H9 (cell line): Measurements from ENCODE around the gene MBTPS1. TPM values are rescaled to one million over a fixed set of nuclear protein-coding genes. Genes with fewer than 3 reads are reported as not detected.

ENCODE experiments used
- DNase-seq: peaks from one replicate; pipeline ENCODE4 v3.0.0-alpha.2; 2017
- H2AFZ ChIP-seq: one replicate; pipeline ENCODE4 v1.6.1; 2013; ENCODE audit warnings: mild to moderate bottlenecking, low read length, control low read depth, moderate library complexity
- H2AK5ac ChIP-seq: 2 replicates; pipeline ENCODE4 v1.6.1; 2013; ENCODE audit warnings: low read length, control low read depth, mixed read lengths; ENCODE audit not compliant: insufficient read length
- H2BK120ac ChIP-seq: one replicate; pipeline ENCODE4 v1.6.1; 2013; ENCODE audit warnings: low read depth, mild to moderate bottlenecking, low read length, control low read depth, inconsistent platforms; ENCODE audit not compliant: poor library complexity, severe bottlenecking
- H2BK12ac ChIP-seq: 2 replicates; pipeline ENCODE4 v1.6.1; 2013; ENCODE audit warnings: low read length, control low read depth, mixed read lengths, low read depth; ENCODE audit not compliant: insufficient read length
- H2BK15ac ChIP-seq: 2 replicates; pipeline ENCODE4 v1.6.1; 2013; ENCODE audit warnings: low read depth, low read length, control low read depth
- H2BK20ac ChIP-seq: one replicate; pipeline ENCODE4 v1.6.1; 2013; ENCODE audit warnings: low read depth, mild to moderate bottlenecking, low read length, control low read depth, inconsistent platforms; ENCODE audit not compliant: poor library complexity, severe bottlenecking
- H2BK5ac ChIP-seq: 2 replicates; pipeline ENCODE4 v1.6.1; 2013; ENCODE audit warnings: low read length, control low read depth, mixed read lengths; ENCODE audit not compliant: insufficient read length
- H3K14ac ChIP-seq: 2 replicates; pipeline ENCODE4 v1.6.1; 2013; ENCODE audit warnings: low read length, control low read depth; ENCODE audit not compliant: insufficient read depth
- H3K18ac ChIP-seq: 2 replicates; pipeline ENCODE4 v1.6.1; 2013; ENCODE audit warnings: low read depth, mild to moderate bottlenecking, mixed read lengths, low read length, control low read depth; ENCODE audit not compliant: insufficient read length
- H3K23ac ChIP-seq: 2 replicates; pipeline ENCODE4 v1.6.1; 2013; ENCODE audit warnings: low read length, control low read depth, mixed read lengths, low read depth; ENCODE audit not compliant: insufficient read length
- H3K23me2 ChIP-seq: 2 replicates; pipeline ENCODE4 v1.6.1; 2013; ENCODE audit warnings: low read depth, mild to moderate bottlenecking, mixed read lengths, low read length, control low read depth; ENCODE audit not compliant: insufficient read length, poor library complexity, severe bottlenecking
- H3K27ac ChIP-seq: 2 replicates; pipeline ENCODE4 v1.5.1; 2013; ENCODE audit warnings: low read length, control low read depth, mixed read lengths, low read depth; ENCODE audit not compliant: insufficient read length
- H3K27me3 ChIP-seq: 2 replicates; pipeline ENCODE4 v1.6.1; 2013; ENCODE audit warnings: low read length, control low read depth, inconsistent platforms; ENCODE audit not compliant: insufficient read depth
- H3K4ac ChIP-seq: 2 replicates; pipeline ENCODE4 v1.6.1; 2013; ENCODE audit warnings: low read depth, mild to moderate bottlenecking, control low read depth, inconsistent platforms, low read length, moderate library complexity
- H3K4me1 ChIP-seq: 2 replicates; pipeline ENCODE4 v1.6.1; 2013; ENCODE audit warnings: low read length, control low read depth, inconsistent platforms; ENCODE audit not compliant: insufficient read depth
- H3K4me2 ChIP-seq: 2 replicates; pipeline ENCODE4 v1.6.1; 2013; ENCODE audit warnings: low read length, control low read depth, mixed read lengths; ENCODE audit not compliant: insufficient read length, insufficient read depth
- H3K56ac ChIP-seq: 2 replicates; pipeline ENCODE4 v1.6.1; 2013; ENCODE audit warnings: low read depth, mild to moderate bottlenecking, mixed read lengths, low read length, control low read depth; ENCODE audit not compliant: insufficient read length
- H3K79me1 ChIP-seq: 2 replicates; pipeline ENCODE4 v1.6.1; 2013; ENCODE audit warnings: low read depth, mild to moderate bottlenecking, moderate library complexity, low read length, control low read depth, inconsistent platforms; ENCODE audit not compliant: insufficient read depth, poor library complexity, severe bottlenecking
- H3K79me2 ChIP-seq: 2 replicates; pipeline ENCODE4 v1.6.1; 2013; ENCODE audit warnings: low read length, control low read depth, inconsistent platforms; ENCODE audit not compliant: insufficient read depth
- H3K9ac ChIP-seq: 2 replicates; pipeline ENCODE4 v1.6.1; 2013; ENCODE audit warnings: low read length, control low read depth, mixed read lengths; ENCODE audit not compliant: insufficient read length; ENCODE audit errors: extremely low read depth
- H3K9me3 ChIP-seq: one replicate; pipeline ENCODE4 v1.6.1; 2013; ENCODE audit warnings: low read depth, low read length, inconsistent platforms; ENCODE audit not compliant: control insufficient read depth
- H3T11ph ChIP-seq: one replicate; pipeline ENCODE4 v1.6.1; 2013; ENCODE audit warnings: mild to moderate bottlenecking, low read length, control low read depth, inconsistent platforms
- H4K20me1 ChIP-seq: one replicate; pipeline ENCODE4 v1.6.1; 2013; ENCODE audit not compliant: control insufficient read depth, insufficient read length, insufficient read depth
- H4K5ac ChIP-seq: 2 replicates; pipeline ENCODE4 v1.6.1; 2013; ENCODE audit warnings: low read depth, mild to moderate bottlenecking, mixed read lengths, low read length, control low read depth; ENCODE audit not compliant: insufficient read length
- H4K8ac ChIP-seq: replicated peaks from 2 replicates; pipeline ENCODE4 v1.6.1; 2013; ENCODE audit warnings: low read length, control low read depth, mixed read lengths, low read depth; ENCODE audit not compliant: insufficient read length
- H4K91ac ChIP-seq: 2 replicates; pipeline ENCODE4 v1.6.1; 2013; ENCODE audit warnings: low read depth, mild to moderate bottlenecking, moderate library complexity, mixed read lengths, low read length, control low read depth; ENCODE audit not compliant: insufficient read length
- H3K27ac Mint-ChIP-seq, 3 experiments: 2 replicates in 2 of 3; 3 replicates in 1 of 3; pipeline ENCODE4 v1.8.0; 2020 to 2021; ENCODE audit warnings: mixed read lengths in 3 of 3, mild to moderate bottlenecking in 1 of 3, moderate library complexity in 1 of 3
- H3K27me3 Mint-ChIP-seq: 2 replicates; pipeline ENCODE4 v1.8.0; 2021; ENCODE audit warnings: low read depth, mild to moderate bottlenecking, moderate library complexity, mixed read lengths
- H3K36me3 Mint-ChIP-seq, 3 experiments: 2 replicates in 2 of 3; 3 replicates in 1 of 3; pipeline ENCODE4 v1.8.0; 2020 to 2021; ENCODE audit warnings: low read depth in 3 of 3, mixed read lengths in 3 of 3; ENCODE audit not compliant: insufficient read depth in 1 of 3
- H3K4me1 Mint-ChIP-seq, 2 experiments: 2 replicates each; pipeline ENCODE4 v1.8.0; 2020; ENCODE audit warnings: mixed read lengths in 2 of 2
- H3K4me3 Mint-ChIP-seq, 2 experiments: 2 replicates in 1 of 2; 3 replicates in 1 of 2; pipeline ENCODE4 v1.8.0; 2020 to 2021; ENCODE audit warnings: mild to moderate bottlenecking in 2 of 2, mixed read lengths in 2 of 2, moderate library complexity in 1 of 2
- H3K9me3 Mint-ChIP-seq, 2 experiments: 2 replicates in 1 of 2; 3 replicates in 1 of 2; pipeline ENCODE4 v1.8.0; 2020; ENCODE audit warnings: mild to moderate bottlenecking in 2 of 2, mixed read lengths in 2 of 2, moderate library complexity in 1 of 2
- CTCF ChIP-seq: fragments of 200-600 bp; sonication (generic); conservative IDR thresholded peaks from 3 replicates; pipeline ENCODE4 v1.8.0; 2021; ENCODE audit warnings: antibody characterized with exemption, mild to moderate bottlenecking
- WGBS: extraction: QIAGEN DNeasy Blood & Tissue Kit; methylation state at CpG from one replicate; pipeline ENCODE4 v1.1.7; 2013; ENCODE audit warnings: missing lambda C conversion rate, low lambda C conversion rate, mixed read lengths; ENCODE audit not compliant: insufficient read length; ENCODE audit errors: extremely low coverage; 5-methylcytosine and 5-hydroxymethylcytosine counted together
- total RNA-seq: library from RNA; stranded (reverse); gene quantifications from 2 replicates; pipeline ENCODE4 v1.2.1, GENCODE V29; 2021

Gene MBTPS1
- total RNA-seq, 1 experiment from 2014 or later = 48.7 TPM

GRCh38 chr16:84039696-84040095, 77.0 kb downstream of the MBTPS1 start:
- Histone ChIP-seq H3K9me3 (no peaks in the 10 kb centered on the region), H3K56ac (no peak overlapping the region), H3K23me2 (no peaks in the 10 kb centered on the region), H3K27me3 (no peaks in the 10 kb centered on the region), H3K9ac (no peak overlapping the region), H2AFZ (no peak overlapping the region), H2BK5ac (no peak overlapping the region), H3K4me2 (no peak overlapping the region), H3T11ph (no peak overlapping the region), H4K5ac (no peak overlapping the region), H2BK15ac (no peak overlapping the region), H2AK5ac (no peak overlapping the region), H3K27ac (no peak overlapping the region), H3K4me1 (no peaks in the 10 kb centered on the region; the same call in 1 of the 2 replicates), H3K23ac (no peak overlapping the region), H4K91ac (no peak overlapping the region), H4K8ac (no peak overlapping the region), H2BK120ac (no peak overlapping the region), H3K18ac (no peak overlapping the region), H3K79me1 (no peaks in the 10 kb centered on the region), H3K14ac (no peak overlapping the region), H3K79me2 (no peaks in the 10 kb centered on the region), H2BK12ac (no peak overlapping the region), H4K20me1 (no peaks in the 10 kb centered on the region), H3K4ac (no peak overlapping the region), H2BK20ac (no peak overlapping the region)
- no peak for DNase-seq
- Mint-ChIP-seq H3K27ac (no peak overlapping the region), H3K9me3 (peaks cover 3 to 4% of the 10 kb centered on the region in 2 experiments), H3K4me1 (peaks cover 24 to 37% of the 10 kb centered on the region in 2 experiments), H3K27me3 (peaks cover 26% of the 10 kb centered on the region), H3K4me3 (no peak overlapping the region), H3K36me3 (peaks cover 0 to 4% (median 1%) of the 10 kb centered on the region in 3 experiments; a peak in 2 of 7 replicates)
- TF ChIP-seq CTCF = no peak
- WGBS = no CpG with 5 or more reads among the region's 12 CpGs
